ENCODE data around the gene SPPL3. TPM values are rescaled to one million over a fixed set of nuclear protein-coding genes. Genes with fewer than 3 reads are reported as not detected.
A peak's percentile ranks its signal among the peaks of the same experiment; 100 is the strongest.
"Not testable (repeated sequence)": the region's sequence is repeated elsewhere in the genome, so short reads cannot be mapped to it uniquely, and the experiment has no call there.

Gene SPPL3
- 18.6 TPM for polyA plus RNA-seq

- Mint-ChIP-seq H3K4me3 (peak within 1 kb of the TSS; percentile 99 to 100 (median 100)), H3K27ac (peak within 1 kb of the TSS; percentile 95 to 99 (median 98)), H3K36me3 (no peaks in the 10 kb centered on the region), H3K4me1 (peaks cover 22 to 30% (median 22%) of the 10 kb centered on the region in 3 donors), H3K9me3 (no peaks in the 10 kb centered on the region), H3K27me3 (no peaks in the 10 kb centered on the region)
Measured at GRCh38 chr12:120904197-120904773, at the start of gene SPPL3. TSS of gene SPPL3 (minus strand) at chr12:120904358. CDS start at chr12:120903867, 491 bp downstream.

- H3K9me3 Mint-ChIP-seq: peaks cover 0 to under 1% (median 0%) of the 10 kb centered on the region in 3 donors
- no peaks in the 10 kb centered on the region for H3K27me3 Mint-ChIP-seq
- no peak overlapping the region for H3K27ac Mint-ChIP-seq
- no peak overlapping the region for H3K4me3 Mint-ChIP-seq
- H3K4me1 Mint-ChIP-seq: no peaks in the 10 kb centered on the region
- no peaks in the 10 kb centered on the region for H3K36me3 Mint-ChIP-seq
Measured at GRCh38 chr12:120950807-120951206, 46.6 kb upstream of the SPPL3 start.

GRCh38 chr12:120950260-120950799 lies 46.2 kb upstream of the SPPL3 start:
- not testable (repeated sequence) for H3K4me3 Mint-ChIP-seq, H3K27me3 Mint-ChIP-seq, H3K9me3 Mint-ChIP-seq, H3K36me3 Mint-ChIP-seq, H3K27ac Mint-ChIP-seq, H3K4me1 Mint-ChIP-seq

- not testable (repeated sequence) for H3K27me3 Mint-ChIP-seq, H3K36me3 Mint-ChIP-seq, H3K27ac Mint-ChIP-seq, H3K9me3 Mint-ChIP-seq, H3K4me1 Mint-ChIP-seq, H3K4me3 Mint-ChIP-seq
Measured at GRCh38 chr12:120945516-120945915, 41.4 kb upstream of the SPPL3 start.

GRCh38 chr12:120944645-120945217 lies 40.6 kb upstream of the SPPL3 start:
- Mint-ChIP-seq H3K36me3 (no peaks in the 10 kb centered on the region), H3K27me3 (peaks cover under 1% of the 10 kb centered on the region), H3K4me3 (no peak overlapping the region), H3K27ac (no peak overlapping the region), H3K4me1 (no peaks in the 10 kb centered on the region), H3K9me3 (peaks cover 0 to 3% (median 0%) of the 10 kb centered on the region in 3 donors)

- no peak overlapping the region for H3K27ac Mint-ChIP-seq
- peaks cover 0 to 3% (median 0%) of the 10 kb centered on the region in 3 donors for H3K9me3 Mint-ChIP-seq
- H3K4me1 Mint-ChIP-seq: no peaks in the 10 kb centered on the region
- peaks cover 5% of the 10 kb centered on the region for H3K27me3 Mint-ChIP-seq
- no peak overlapping the region for H3K4me3 Mint-ChIP-seq
- H3K36me3 Mint-ChIP-seq: no peaks in the 10 kb centered on the region
Measured at GRCh38 chr12:120943482-120943881, 39.3 kb upstream of the SPPL3 start.

- no peaks in the 10 kb centered on the region for H3K4me1 Mint-ChIP-seq
- H3K9me3 Mint-ChIP-seq: peaks cover 0 to 3% (median 0%) of the 10 kb centered on the region in 3 donors
- peaks cover 12% of the 10 kb centered on the region for H3K27me3 Mint-ChIP-seq
- H3K36me3 Mint-ChIP-seq: no peaks in the 10 kb centered on the region
- no peak overlapping the region for H3K27ac Mint-ChIP-seq
- H3K4me3 Mint-ChIP-seq: no peak overlapping the region
Measured at GRCh38 chr12:120941846-120942405, 37.8 kb upstream of the SPPL3 start.

GRCh38 chr12:120941412-120941811 lies 37.3 kb upstream of the SPPL3 start:
- no peaks in the 10 kb centered on the region for H3K4me1 Mint-ChIP-seq
- no peaks in the 10 kb centered on the region for H3K36me3 Mint-ChIP-seq
- peaks cover 12% of the 10 kb centered on the region for H3K27me3 Mint-ChIP-seq
- no peak overlapping the region for H3K4me3 Mint-ChIP-seq
- H3K27ac Mint-ChIP-seq: no peak overlapping the region
- H3K9me3 Mint-ChIP-seq: peaks cover 0 to 3% (median 0%) of the 10 kb centered on the region in 3 donors

GRCh38 chr12:120940799-120941198 lies 36.6 kb upstream of the SPPL3 start:
- Mint-ChIP-seq H3K4me1 (peaks cover 0 to 1% (median 0%) of the 10 kb centered on the region in 3 donors), H3K27ac (no peak overlapping the region), H3K36me3 (no peaks in the 10 kb centered on the region), H3K27me3 (peaks cover 12% of the 10 kb centered on the region), H3K9me3 (peaks cover 0 to 2% (median 0%) of the 10 kb centered on the region in 3 donors), H3K4me3 (no peak overlapping the region)

GRCh38 chr12:120940006-120940405 lies 35.8 kb upstream of the SPPL3 start:
- Mint-ChIP-seq H3K27ac (no peak overlapping the region), H3K27me3 (peaks cover 12% of the 10 kb centered on the region), H3K36me3 (no peaks in the 10 kb centered on the region), H3K4me3 (no peak overlapping the region), H3K4me1 (peaks cover 0 to 1% (median 0%) of the 10 kb centered on the region in 3 donors), H3K9me3 (peaks cover 0 to 1% (median 0%) of the 10 kb centered on the region in 3 donors)

- peaks cover 0 to 1% (median 0%) of the 10 kb centered on the region in 3 donors for H3K9me3 Mint-ChIP-seq
- H3K27ac Mint-ChIP-seq: no peak overlapping the region
- H3K4me1 Mint-ChIP-seq: peaks cover 0 to 1% (median 0%) of the 10 kb centered on the region in 3 donors
- peak overlapping the region in 1 of 4 donors; percentile 58 for H3K4me3 Mint-ChIP-seq
- no peaks in the 10 kb centered on the region for H3K36me3 Mint-ChIP-seq
- peaks cover 13% of the 10 kb centered on the region for H3K27me3 Mint-ChIP-seq
Measured at GRCh38 chr12:120939523-120939922, 35.4 kb upstream of the SPPL3 start.

- Mint-ChIP-seq H3K27ac (no peak overlapping the region), H3K4me3 (no peak overlapping the region), H3K9me3 (peaks cover 0 to 1% (median 0%) of the 10 kb centered on the region in 3 donors), H3K4me1 (peaks cover 0 to 1% (median under 1%) of the 10 kb centered on the region in 3 donors), H3K27me3 (peaks cover 13% of the 10 kb centered on the region), H3K36me3 (no peaks in the 10 kb centered on the region)
Measured at GRCh38 chr12:120938496-120938895, 34.3 kb upstream of the SPPL3 start.

- Mint-ChIP-seq H3K9me3 (peaks cover 0 to 1% (median 0%) of the 10 kb centered on the region in 3 donors), H3K4me3 (no peak overlapping the region), H3K36me3 (no peaks in the 10 kb centered on the region), H3K27me3 (peaks cover 13% of the 10 kb centered on the region), H3K27ac (no peak overlapping the region), H3K4me1 (peaks cover 0 to 2% (median 1%) of the 10 kb centered on the region in 3 donors)
Measured at GRCh38 chr12:120936197-120936596, 32.0 kb upstream of the SPPL3 start.

GRCh38 chr12:120933786-120934185 lies 29.6 kb upstream of the SPPL3 start:
- peaks cover 0 to 1% (median 0%) of the 10 kb centered on the region in 3 donors for H3K9me3 Mint-ChIP-seq
- no peak overlapping the region for H3K27ac Mint-ChIP-seq

GRCh38 chr12:120932956-120933526 lies 28.9 kb upstream of the SPPL3 start:
- Mint-ChIP-seq H3K9me3 (peaks cover 0 to 1% (median 0%) of the 10 kb centered on the region in 3 donors), H3K27me3 (peaks cover 5% of the 10 kb centered on the region), H3K27ac (no peak overlapping the region), H3K36me3 (no peaks in the 10 kb centered on the region), H3K4me1 (peaks cover 0 to 2% (median 1%) of the 10 kb centered on the region in 3 donors), H3K4me3 (no peak overlapping the region)

More at GRCh38 chr12:120933786-120934185, 29.6 kb upstream of the SPPL3 start:
- peaks cover 0 to 2% (median 1%) of the 10 kb centered on the region in 3 donors for H3K4me1 Mint-ChIP-seq
- no peak overlapping the region for H3K4me3 Mint-ChIP-seq
- H3K36me3 Mint-ChIP-seq: no peaks in the 10 kb centered on the region
- peaks cover 12% of the 10 kb centered on the region for H3K27me3 Mint-ChIP-seq
